Epithelial cell of proximal tubule (primary cell): Measurements from ENCODE around the gene RPL41. TPM values are rescaled to one million over a fixed set of nuclear protein-coding genes. Genes with fewer than 3 reads are reported as not detected.

Experiments used
- DNase-seq: peaks from one replicate; pipeline ENCODE4 v3.0.0-alpha.2; 2011; ENCODE audit warnings: low read depth
- H3K4me3 ChIP-seq: 2 replicates; pipeline ENCODE4 v1.5.1; 2011; ENCODE audit warnings: low read depth, mild to moderate bottlenecking, low read length
- total RNA-seq: library from RNA; depleted of rRNA; stranded (reverse); fragments of >200 nt; gene quantifications from 2 replicates; pipeline ENCODE4 v1.2.3, GENCODE V29; 2015
- TF ChIP-seq, protein P1 (sequence below): conservative IDR thresholded peaks from 2 replicates; pipeline ENCODE4 v1.5.1; 2012; ENCODE audit warnings: low read depth, mild to moderate bottlenecking, low read length

Gene RPL41
- total RNA-seq, 1 donor from 2014 or later: 5,792 TPM

DNA sequence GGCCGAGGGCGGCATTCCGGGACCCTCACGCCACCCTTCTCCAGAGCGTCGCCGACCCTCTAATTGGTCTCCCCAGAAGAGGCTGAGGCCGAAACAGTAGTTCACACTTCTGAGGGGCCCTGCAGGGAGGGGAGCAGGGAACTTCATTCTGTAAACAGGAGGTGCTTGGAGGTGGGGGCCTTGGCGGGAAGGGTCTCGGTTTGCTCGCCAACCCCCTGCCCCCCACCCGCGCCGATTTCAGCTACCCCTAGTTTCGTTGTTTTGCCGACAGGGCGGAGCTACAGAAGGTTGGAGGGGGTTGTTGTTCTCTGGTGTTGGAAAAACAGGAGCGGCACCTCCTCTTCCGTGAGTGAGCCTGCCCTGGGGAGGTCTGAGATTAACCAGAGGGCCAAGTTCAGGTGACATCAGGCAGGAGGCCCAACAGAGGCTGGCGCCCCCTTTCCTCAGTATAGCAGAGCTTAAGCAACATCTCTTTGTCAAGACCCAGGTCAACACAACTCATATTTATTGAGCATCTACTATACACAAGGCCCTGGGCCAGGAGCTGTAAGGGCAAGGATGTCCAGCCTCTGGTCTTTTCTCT is 35.8 kb upstream of the RPL41 start:
- TF ChIP-seq, protein P1, sequence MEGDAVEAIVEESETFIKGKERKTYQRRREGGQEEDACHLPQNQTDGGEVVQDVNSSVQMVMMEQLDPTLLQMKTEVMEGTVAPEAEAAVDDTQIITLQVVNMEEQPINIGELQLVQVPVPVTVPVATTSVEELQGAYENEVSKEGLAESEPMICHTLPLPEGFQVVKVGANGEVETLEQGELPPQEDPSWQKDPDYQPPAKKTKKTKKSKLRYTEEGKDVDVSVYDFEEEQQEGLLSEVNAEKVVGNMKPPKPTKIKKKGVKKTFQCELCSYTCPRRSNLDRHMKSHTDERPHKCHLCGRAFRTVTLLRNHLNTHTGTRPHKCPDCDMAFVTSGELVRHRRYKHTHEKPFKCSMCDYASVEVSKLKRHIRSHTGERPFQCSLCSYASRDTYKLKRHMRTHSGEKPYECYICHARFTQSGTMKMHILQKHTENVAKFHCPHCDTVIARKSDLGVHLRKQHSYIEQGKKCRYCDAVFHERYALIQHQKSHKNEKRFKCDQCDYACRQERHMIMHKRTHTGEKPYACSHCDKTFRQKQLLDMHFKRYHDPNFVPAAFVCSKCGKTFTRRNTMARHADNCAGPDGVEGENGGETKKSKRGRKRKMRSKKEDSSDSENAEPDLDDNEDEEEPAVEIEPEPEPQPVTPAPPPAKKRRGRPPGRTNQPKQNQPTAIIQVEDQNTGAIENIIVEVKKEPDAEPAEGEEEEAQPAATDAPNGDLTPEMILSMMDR: peak; percentile 23
- DNase-seq: no peak
- peak overlapping the region; percentile 85 for H3K4me3 ChIP-seq

DNA sequence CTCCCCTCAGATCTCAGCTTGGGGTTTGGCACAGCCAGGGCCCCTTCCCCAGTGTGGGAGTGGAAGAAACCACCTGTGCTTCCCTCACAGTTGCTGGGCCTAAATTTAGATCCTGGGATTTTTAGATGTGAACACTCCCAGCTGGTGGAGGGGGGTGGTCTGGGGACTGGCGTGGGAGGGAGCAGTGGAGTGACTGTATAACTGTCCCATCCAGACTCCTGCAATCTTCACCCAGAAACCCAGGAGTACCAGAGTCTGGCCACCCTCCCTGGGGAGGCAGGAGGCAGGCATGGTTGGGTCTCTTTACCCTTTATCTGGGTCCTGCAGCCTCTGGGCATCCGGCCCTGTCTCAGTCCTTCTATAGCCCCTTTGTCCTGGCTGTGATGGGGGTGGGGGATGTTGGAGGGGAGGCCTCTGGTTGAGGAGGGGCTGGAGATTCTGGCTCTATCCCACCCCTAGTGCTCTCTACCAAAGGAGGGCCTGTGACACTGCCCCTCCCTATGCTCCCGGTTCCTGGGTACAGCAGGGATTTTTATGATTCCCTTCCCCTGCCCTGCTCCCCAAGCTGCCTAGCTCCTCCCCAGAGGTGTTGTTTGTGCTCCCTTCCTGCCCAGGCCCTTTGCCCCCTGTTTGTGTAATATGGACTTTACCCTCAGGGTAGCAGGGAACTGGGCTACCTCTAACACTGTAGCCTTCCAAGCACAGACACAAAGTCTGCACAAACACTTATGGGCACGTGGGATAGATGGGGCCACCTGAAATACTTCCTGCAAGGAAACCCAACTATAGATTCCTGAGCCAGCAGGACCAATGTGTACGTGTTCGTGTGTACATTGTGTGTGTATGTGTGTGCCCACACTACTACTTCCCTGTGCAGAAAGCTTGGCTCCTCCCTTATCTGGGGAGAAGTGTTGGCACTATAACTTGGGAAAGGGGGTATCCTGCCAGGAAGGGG is 34.8 kb upstream of the RPL41 start:
- no peak for DNase-seq
- TF ChIP-seq, protein P1: no peak
- peak overlapping the region; percentile 85 for H3K4me3 ChIP-seq

DNA sequence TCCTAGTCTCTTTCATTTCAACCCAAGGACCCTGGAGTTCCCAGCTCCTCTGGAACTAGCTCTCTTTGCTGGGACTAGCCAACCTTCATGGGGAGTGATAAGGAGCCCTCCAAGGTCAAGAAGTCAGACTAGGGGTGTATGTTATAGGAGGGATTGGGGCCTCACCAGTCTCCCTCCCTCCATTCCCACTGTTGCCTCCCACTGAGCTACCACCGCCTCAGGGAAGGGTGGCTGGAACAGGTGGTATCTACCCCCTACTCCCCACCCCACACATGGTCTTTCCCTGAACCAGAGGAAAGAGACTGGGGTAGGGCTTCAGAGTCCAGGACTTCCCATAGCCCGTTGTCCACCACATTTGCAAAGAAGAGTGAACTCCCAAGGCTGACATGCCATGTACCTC is 34.1 kb upstream of the RPL41 start:
- TF ChIP-seq, protein P1: no peak
- H3K4me3 ChIP-seq: no peak overlapping the region
- no peak for DNase-seq

DNA sequence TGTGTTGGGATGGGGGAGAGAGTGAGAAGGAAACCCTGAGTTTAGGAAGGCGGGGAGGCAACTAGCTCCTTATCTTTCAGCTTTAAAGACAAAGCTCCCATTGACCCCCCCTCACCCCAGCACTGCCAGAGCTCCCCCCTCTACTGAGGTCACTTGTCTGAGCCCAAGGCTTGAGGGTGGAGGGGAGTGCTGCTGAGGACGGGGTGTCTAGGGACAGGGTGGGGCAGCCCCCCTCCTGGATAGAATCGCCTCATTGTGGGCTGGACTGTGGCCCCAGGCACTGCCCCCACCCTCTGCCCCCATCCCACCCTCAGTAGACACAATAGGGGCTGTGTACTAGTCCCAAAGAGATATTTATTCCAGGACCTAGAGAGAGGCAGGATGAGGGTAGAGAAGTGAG is 33.5 kb upstream of the RPL41 start:
- TF ChIP-seq, protein P1: no peak
- no peak for DNase-seq
- no peak overlapping the region for H3K4me3 ChIP-seq

DNA sequence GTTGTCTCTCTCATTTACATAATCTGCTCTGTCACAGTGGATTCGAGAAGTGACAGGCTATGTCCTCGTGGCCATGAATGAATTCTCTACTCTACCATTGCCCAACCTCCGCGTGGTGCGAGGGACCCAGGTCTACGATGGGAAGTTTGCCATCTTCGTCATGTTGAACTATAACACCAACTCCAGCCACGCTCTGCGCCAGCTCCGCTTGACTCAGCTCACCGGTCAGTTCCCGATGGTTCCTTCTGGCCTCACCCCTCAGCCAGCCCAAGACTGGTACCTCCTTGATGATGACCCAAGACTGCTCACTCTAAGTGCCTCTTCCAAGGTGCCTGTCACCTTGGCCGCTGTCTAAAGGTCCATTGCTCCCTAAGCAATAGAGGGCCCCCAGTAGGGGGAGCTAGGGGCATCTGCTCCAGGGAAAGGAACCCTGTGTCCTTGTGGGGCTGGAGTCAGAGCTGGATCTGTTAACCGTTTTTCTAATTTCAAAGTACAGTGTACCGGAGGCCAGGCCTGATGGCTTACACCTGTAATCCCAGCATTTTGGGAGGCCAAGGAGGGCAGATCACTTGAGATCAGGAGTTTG is 31.4 kb upstream of the RPL41 start:
- no peak for DNase-seq
- no peak overlapping the region for H3K4me3 ChIP-seq
- TF ChIP-seq, protein P1: peak; percentile 50

DNA sequence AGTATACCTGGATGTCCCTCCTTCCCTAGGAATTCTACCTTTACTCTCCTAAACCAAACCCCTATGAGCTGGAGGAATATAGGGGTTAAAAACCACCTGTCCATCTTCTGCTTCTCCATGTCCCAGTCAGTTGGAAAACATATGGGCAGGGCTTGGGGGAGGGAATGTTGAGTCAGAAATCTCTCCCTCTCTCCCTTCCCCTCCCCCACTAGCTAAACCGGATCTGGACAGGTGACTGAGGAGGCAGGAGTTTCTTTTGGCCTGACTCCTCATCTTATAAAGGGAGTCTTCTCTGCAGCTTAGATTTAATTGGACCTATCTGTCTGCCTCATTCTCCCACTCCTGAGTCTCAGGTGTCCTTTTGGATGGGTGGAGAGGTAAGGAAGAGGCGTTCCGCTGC is 30.3 kb upstream of the RPL41 start:
- TF ChIP-seq, protein P1: no peak
- no peak for DNase-seq
- H3K4me3 ChIP-seq: no peak overlapping the region
